K562 (cell line): ENCODE results near the gene CA6.

Experiments used
- CTCF ChIP-seq, 3 experiments: IDR thresholded peaks in 2 of 3; conservative IDR thresholded peaks in 1 of 3; 2 replicates each; pipeline ENCODE4 v1.5.1; 2011 to 2012; ENCODE audit warnings: low read length in 3 of 3, mild to moderate bottlenecking in 3 of 3, control low read depth in 2 of 3, improper control_type of control experiment in 1 of 3, inconsistent platforms in 1 of 3, low read depth in 1 of 3, mixed read lengths in 1 of 3, moderate library complexity in 1 of 3; ENCODE audit not compliant: insufficient read depth in 2 of 3
- JUN ChIP-seq, 2 experiments: sonication (generic) in 1 of 2; formaldehyde crosslinking in 1 of 2; IDR thresholded peaks; 2 replicates each; pipeline versions ENCODE4 v1.6.1 to v1.8.0; 2012 to 2022; ENCODE audit warnings: borderline replicate concordance in 2 of 2, mild to moderate bottlenecking in 2 of 2, improper control_type of control experiment in 1 of 2, low read depth in 1 of 2, low read length in 1 of 2, missing genetic modification reagents in 1 of 2
- YBX1 ChIP-seq: fragments of 450-650 bp; IDR thresholded peaks from 2 replicates; pipeline ENCODE4 v1.7.1; 2016; ENCODE audit warnings: mild to moderate bottlenecking
- ZBTB8A ChIP-seq: fragments of 450-650 bp; IDR thresholded peaks from 2 replicates; pipeline ENCODE4 v1.6.1; 2018; ENCODE audit warnings: mild to moderate bottlenecking, moderate library complexity; ENCODE audit not compliant: partially characterized antibody
- ZMIZ1 ChIP-seq, 2 experiments: fragments of 150-350 bp in 1 of 2; IDR thresholded peaks; 2 replicates each; pipeline ENCODE4 v1.6.1; 2012 to 2016; ENCODE audit warnings: low read depth in 2 of 2, low read length in 2 of 2, mild to moderate bottlenecking in 1 of 2, moderate library complexity in 1 of 2
- TF ChIP-seq, protein P1 (sequence below): fragments of 200-800 bp; sonication (Bioruptor generic); IDR thresholded peaks from 2 replicates; pipeline ENCODE4 v1.6.1; 2016; ENCODE audit warnings: missing genetic modification characterization, missing compliant biosample characterization

- TF ChIP-seq CTCF (IDR thresholded peaks at IDR 0.05 in 2 of 3, conservative IDR thresholded peaks at IDR 0.05 in 1 of 3; ENCODE audit: insufficient read depth in 2 of 3, low read depth in 1 of 3, low read length in 3 of 3), result no peak
- TF ChIP-seq YBX1, result no peak
- no peak for TF ChIP-seq ZMIZ1 (IDR thresholded peaks at IDR 0.05; ENCODE audit: low read depth in 2 of 2, low read length in 2 of 2)
- no peak for TF ChIP-seq JUN (IDR thresholded peaks at IDR 0.05; ENCODE audit: borderline replicate concordance, low read depth, low read length)
- TF ChIP-seq JUN (CRISPR knock-in tag; IDR thresholded peaks at IDR 0.05; ENCODE audit: borderline replicate concordance), result no peak
- TF ChIP-seq, protein P1, sequence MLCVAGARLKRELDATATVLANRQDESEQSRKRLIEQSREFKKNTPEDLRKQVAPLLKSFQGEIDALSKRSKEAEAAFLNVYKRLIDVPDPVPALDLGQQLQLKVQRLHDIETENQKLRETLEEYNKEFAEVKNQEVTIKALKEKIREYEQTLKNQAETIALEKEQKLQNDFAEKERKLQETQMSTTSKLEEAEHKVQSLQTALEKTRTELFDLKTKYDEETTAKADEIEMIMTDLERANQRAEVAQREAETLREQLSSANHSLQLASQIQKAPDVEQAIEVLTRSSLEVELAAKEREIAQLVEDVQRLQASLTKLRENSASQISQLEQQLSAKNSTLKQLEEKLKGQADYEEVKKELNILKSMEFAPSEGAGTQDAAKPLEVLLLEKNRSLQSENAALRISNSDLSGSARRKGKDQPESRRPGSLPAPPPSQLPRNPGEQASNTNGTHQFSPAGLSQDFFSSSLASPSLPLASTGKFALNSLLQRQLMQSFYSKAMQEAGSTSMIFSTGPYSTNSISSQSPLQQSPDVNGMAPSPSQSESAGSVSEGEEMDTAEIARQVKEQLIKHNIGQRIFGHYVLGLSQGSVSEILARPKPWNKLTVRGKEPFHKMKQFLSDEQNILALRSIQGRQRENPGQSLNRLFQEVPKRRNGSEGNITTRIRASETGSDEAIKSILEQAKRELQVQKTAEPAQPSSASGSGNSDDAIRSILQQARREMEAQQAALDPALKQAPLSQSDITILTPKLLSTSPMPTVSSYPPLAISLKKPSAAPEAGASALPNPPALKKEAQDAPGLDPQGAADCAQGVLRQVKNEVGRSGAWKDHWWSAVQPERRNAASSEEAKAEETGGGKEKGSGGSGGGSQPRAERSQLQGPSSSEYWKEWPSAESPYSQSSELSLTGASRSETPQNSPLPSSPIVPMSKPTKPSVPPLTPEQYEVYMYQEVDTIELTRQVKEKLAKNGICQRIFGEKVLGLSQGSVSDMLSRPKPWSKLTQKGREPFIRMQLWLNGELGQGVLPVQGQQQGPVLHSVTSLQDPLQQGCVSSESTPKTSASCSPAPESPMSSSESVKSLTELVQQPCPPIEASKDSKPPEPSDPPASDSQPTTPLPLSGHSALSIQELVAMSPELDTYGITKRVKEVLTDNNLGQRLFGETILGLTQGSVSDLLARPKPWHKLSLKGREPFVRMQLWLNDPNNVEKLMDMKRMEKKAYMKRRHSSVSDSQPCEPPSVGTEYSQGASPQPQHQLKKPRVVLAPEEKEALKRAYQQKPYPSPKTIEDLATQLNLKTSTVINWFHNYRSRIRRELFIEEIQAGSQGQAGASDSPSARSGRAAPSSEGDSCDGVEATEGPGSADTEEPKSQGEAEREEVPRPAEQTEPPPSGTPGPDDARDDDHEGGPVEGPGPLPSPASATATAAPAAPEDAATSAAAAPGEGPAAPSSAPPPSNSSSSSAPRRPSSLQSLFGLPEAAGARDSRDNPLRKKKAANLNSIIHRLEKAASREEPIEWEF (CRISPR knock-in tag), result no peak
- TF ChIP-seq ZBTB8A, result no peak
These were observed 34.0 kb upstream of the CA6 start for GRCh38 chr1:8911416-8912309.
